ENCODE results near the gene CYTL1. TPM values are rescaled to one million over a fixed set of nuclear protein-coding genes. Genes with fewer than 3 reads are reported as not detected.

CYTL1 gene
- total RNA-seq, 1 experiment from 2014 or later = 3.2 TPM

GRCh38 chr4:4968161-4968725, 51.0 kb downstream of the CYTL1 start (continued):
- no peak for TF ChIP-seq AFF4 (CRISPR knock-in tag; IDR thresholded peaks at IDR 0.05; ENCODE audit: borderline replicate concordance)
- TF ChIP-seq, protein P1, sequence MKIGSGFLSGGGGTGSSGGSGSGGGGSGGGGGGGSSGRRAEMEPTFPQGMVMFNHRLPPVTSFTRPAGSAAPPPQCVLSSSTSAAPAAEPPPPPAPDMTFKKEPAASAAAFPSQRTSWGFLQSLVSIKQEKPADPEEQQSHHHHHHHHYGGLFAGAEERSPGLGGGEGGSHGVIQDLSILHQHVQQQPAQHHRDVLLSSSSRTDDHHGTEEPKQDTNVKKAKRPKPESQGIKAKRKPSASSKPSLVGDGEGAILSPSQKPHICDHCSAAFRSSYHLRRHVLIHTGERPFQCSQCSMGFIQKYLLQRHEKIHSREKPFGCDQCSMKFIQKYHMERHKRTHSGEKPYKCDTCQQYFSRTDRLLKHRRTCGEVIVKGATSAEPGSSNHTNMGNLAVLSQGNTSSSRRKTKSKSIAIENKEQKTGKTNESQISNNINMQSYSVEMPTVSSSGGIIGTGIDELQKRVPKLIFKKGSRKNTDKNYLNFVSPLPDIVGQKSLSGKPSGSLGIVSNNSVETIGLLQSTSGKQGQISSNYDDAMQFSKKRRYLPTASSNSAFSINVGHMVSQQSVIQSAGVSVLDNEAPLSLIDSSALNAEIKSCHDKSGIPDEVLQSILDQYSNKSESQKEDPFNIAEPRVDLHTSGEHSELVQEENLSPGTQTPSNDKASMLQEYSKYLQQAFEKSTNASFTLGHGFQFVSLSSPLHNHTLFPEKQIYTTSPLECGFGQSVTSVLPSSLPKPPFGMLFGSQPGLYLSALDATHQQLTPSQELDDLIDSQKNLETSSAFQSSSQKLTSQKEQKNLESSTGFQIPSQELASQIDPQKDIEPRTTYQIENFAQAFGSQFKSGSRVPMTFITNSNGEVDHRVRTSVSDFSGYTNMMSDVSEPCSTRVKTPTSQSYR (CRISPR knock-in tag; IDR thresholded peaks at IDR 0.05) = no peak

Other genes starting within 250 kb of the CYTL1 start
- gene MSX1, start 159.8 kb downstream of the CYTL1 start, total RNA-seq (2021) = 0.28 to 0.62 TPM (median 0.41 TPM) in 3 replicates
- 1.2 to 1.9 TPM (median 1.6 TPM) in 3 replicates for gene STK32B, start 32.0 kb upstream of the CYTL1 start, total RNA-seq (2021)

Data from WTC11 (cell line).